K562 (cell line): Measurements from ENCODE around the gene CCR7. TPM values are rescaled to one million over a fixed set of nuclear protein-coding genes. Genes with fewer than 3 reads are reported as not detected.
A peak's percentile ranks its signal among the peaks of the same experiment; 100 is the strongest.

Experiments
- ESRRA ChIP-seq: fragments of 450-650 bp; IDR thresholded peaks from 2 replicates; pipeline ENCODE4 v1.6.1; 2014; ENCODE audit warnings: low read depth, mild to moderate bottlenecking, moderate library complexity, borderline replicate concordance
- NR4A1 ChIP-seq, 2 experiments: fragments of 250-450 bp in 1 of 2; fragments of 450-650 bp in 1 of 2; sonication (Bioruptor Pico) in 1 of 2; IDR thresholded peaks; 2 replicates each; pipeline versions ENCODE4 v1.4.0 to v1.6.1; 2016 to 2020; ENCODE audit warnings: mild to moderate bottlenecking in 2 of 2, missing compliant biosample characterization in 1 of 2, missing genetic modification characterization in 1 of 2, moderate library complexity in 1 of 2
- POU5F1 ChIP-seq: fragments of 150-350 bp; IDR thresholded peaks from 2 replicates; pipeline ENCODE4 v1.6.1; 2014; ENCODE audit warnings: borderline replicate concordance, low read length, low read depth, mild to moderate bottlenecking; ENCODE audit not compliant: partially characterized antibody
- STAT5B ChIP-seq: fragments of 250-450 bp; sonication (Bioruptor Pico); IDR thresholded peaks from 2 replicates; pipeline ENCODE4 v1.8.0; 2021; ENCODE audit warnings: mild to moderate bottlenecking, inconsistent platforms
- ZNF316 ChIP-seq: fragments of 450-650 bp; IDR thresholded peaks from 2 replicates; pipeline ENCODE4 v1.6.1; 2016
- ZNF561 ChIP-seq: fragments of 450-650 bp; formaldehyde crosslinking; conservative IDR thresholded peaks from 2 replicates; pipeline ENCODE4 v1.4.0; 2020; ENCODE audit warnings: mild to moderate bottlenecking, moderate library complexity
- ZNF707 ChIP-seq: fragments of 250-450 bp; sonication (Bioruptor Pico); conservative IDR thresholded peaks from 2 replicates; pipeline ENCODE4 v1.8.0; 2022; ENCODE audit warnings: inconsistent platforms, mild to moderate bottlenecking, moderate library complexity
- ZNF766 ChIP-seq: fragments of 200-800 bp; sonication (Bioruptor generic); conservative IDR thresholded peaks from 2 replicates; pipeline ENCODE4 v1.6.1; 2016; ENCODE audit warnings: missing genetic modification characterization, missing compliant biosample characterization
- polyA plus RNA-seq, 8 experiments: library from polyadenylated mRNA; depleted of rRNA in 4 of 8; stranded (reverse) in 5 of 8; unstranded in 3 of 8; fragments of >200 nt; fragmentation: Nextera tagmentation in 2 of 8; fragmentation: Illumina TruSeq in 1 of 8; extraction: Ambion mirVana in 2 of 8; extraction: Trizol in 1 of 8; gene quantifications; 2 replicates each; pipeline versions ENCODE4 v1.2.1 to v1.2.3, GENCODE V29; 2011 to 2014; ENCODE audit warnings: inconsistent platforms in 1 of 8, missing spikeins in 1 of 8
- total RNA-seq, 7 experiments: library from RNA; depleted of rRNA in 6 of 7; stranded (reverse); fragments of >200 nt in 6 of 7; fragmentation: Illumina TruSeq in 2 of 7; extraction: Trizol in 2 of 7; gene quantifications; 2 replicates each; pipeline versions ENCODE4 v1.2.1 to v1.2.3, GENCODE V29; 2011 to 2021; ENCODE audit warnings: low replicate concordance in 1 of 7
- TF ChIP-seq, protein P1 (sequence below): fragments of 250-450 bp; sonication (Bioruptor Pico); IDR thresholded peaks from 2 replicates; pipeline ENCODE4 v1.8.0; 2021; ENCODE audit warnings: mild to moderate bottlenecking, moderate library complexity
- TF ChIP-seq, protein P2 (sequence below): fragments of 450-650 bp; IDR thresholded peaks from 2 replicates; pipeline ENCODE4 v1.6.1; 2018; ENCODE audit not compliant: partially characterized antibody

The CCR7 gene
- total and polyA plus RNA-seq, 9 of the 15 experiments (the other 6 are each of a cell fraction or from before 2014, with no cell fraction given), result 0.14 to 1.4 (median 0.56) TPM

DNA sequence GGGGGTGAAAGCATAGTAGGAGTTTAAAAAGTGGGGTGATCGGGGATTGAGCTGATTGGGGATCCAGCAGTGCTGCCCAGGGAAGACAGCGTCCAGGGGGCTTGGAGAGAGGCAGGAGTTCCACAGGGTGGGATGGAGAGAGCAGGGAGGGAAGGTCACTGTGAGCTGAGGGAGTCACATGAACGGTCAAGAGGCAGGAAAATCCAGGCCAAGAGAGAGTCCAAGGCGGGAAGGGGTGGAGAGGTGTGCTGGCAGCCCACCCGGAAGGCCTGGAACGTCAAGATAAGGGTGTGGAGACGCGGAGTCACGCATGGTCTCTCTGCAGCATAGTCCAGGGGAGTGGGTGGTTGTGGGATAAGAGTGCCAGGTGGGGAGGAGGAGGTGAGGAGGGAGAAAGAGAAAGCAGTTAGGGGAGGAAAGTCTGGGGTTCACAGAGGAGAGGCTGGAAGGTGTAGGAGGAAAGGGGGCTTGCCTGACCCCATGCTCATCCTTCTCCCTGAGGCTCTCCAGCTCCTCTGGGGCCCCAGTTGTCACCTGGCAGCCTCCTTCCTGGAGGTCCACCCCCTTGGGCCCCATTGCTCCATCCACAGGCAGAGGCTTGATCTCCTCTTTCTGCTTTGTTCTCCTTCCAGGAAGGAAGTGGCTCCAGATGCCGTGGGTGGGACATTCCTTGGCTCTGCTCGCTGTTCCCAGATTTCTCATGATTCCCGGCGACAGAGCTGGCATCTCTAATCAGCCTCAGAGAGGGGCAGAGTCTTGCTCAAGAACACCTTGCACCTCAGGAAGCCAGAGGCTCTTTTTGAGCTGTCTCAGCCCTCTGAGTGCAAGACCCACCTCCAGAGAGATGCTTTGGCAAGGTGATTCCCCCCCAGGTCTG, 28.7 kb downstream of the CCR7 start (continued):
- TF ChIP-seq STAT5B (CRISPR knock-in tag) (no peak), POU5F1 (no peak), ZNF766 (CRISPR knock-in tag) (no peak), ZNF707 (CRISPR knock-in tag) (no peak), NR4A1 (CRISPR knock-in tag; IDR thresholded peaks at IDR 0.05) (no peak), NR4A1 (tag; IDR thresholded peaks at IDR 0.05) (no peak), ZNF561 (CRISPR knock-in tag) (no peak), ZNF316 (peak; percentile 54), ESRRA (no peak)
- TF ChIP-seq, protein P1, sequence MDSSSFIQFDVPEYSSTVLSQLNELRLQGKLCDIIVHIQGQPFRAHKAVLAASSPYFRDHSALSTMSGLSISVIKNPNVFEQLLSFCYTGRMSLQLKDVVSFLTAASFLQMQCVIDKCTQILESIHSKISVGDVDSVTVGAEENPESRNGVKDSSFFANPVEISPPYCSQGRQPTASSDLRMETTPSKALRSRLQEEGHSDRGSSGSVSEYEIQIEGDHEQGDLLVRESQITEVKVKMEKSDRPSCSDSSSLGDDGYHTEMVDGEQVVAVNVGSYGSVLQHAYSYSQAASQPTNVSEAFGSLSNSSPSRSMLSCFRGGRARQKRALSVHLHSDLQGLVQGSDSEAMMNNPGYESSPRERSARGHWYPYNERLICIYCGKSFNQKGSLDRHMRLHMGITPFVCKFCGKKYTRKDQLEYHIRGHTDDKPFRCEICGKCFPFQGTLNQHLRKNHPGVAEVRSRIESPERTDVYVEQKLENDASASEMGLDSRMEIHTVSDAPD (CRISPR knock-in tag), result no peak
- TF ChIP-seq, protein P2, sequence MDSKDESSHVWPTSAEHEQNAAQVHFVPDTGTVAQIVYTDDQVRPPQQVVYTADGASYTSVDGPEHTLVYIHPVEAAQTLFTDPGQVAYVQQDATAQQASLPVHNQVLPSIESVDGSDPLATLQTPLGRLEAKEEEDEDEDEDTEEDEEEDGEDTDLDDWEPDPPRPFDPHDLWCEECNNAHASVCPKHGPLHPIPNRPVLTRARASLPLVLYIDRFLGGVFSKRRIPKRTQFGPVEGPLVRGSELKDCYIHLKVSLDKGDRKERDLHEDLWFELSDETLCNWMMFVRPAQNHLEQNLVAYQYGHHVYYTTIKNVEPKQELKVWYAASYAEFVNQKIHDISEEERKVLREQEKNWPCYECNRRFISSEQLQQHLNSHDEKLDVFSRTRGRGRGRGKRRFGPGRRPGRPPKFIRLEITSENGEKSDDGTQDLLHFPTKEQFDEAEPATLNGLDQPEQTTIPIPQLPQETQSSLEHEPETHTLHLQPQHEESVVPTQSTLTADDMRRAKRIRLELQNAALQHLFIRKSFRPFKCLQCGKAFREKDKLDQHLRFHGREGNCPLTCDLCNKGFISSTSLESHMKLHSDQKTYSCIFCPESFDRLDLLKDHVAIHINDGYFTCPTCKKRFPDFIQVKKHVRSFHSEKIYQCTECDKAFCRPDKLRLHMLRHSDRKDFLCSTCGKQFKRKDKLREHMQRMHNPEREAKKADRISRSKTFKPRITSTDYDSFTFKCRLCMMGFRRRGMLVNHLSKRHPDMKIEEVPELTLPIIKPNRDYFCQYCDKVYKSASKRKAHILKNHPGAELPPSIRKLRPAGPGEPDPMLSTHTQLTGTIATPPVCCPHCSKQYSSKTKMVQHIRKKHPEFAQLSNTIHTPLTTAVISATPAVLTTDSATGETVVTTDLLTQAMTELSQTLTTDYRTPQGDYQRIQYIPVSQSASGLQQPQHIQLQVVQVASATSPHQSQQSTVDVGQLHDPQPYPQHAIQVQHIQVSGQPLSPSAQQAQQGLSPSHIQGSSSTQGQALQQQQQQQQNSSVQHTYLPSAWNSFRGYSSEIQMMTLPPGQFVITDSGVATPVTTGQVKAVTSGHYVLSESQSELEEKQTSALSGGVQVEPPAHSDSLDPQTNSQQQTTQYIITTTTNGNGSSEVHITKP, result peak; percentile 42
